ENCODE measurements around the gene LRP5. TPM values are rescaled to one million over a fixed set of nuclear protein-coding genes. Genes with fewer than 3 reads are reported as not detected.
"Not testable (repeated sequence)": the region's sequence is repeated elsewhere in the genome, so short reads cannot be mapped to it uniquely, and the experiment has no call there.

Gene LRP5
- total RNA-seq, 4 donors from 2014 or later = 32.6 to 68.9 (median 42.5) TPM

GRCh38 chr11:68396516-68396915, 84.1 kb downstream of the LRP5 start:
- Histone ChIP-seq H3K4me3 (no peak overlapping the region), H3K27ac (peak overlapping the region in 3 of 4 donors; percentile 69 to 92 (median 91)), H3K4me1 (peaks cover 0 to 55% (median 17%) of the 10 kb centered on the region in 3 donors), H3K9me3 (no peaks in the 10 kb centered on the region), H3K36me3 (peaks cover 0 to 38% of the 10 kb centered on the region in 2 donors), H3K27me3 (no peaks in the 10 kb centered on the region)
- no peak for TF ChIP-seq POLR2AphosphoS5 (IDR thresholded peaks at IDR 0.05)
- 70 to 83% methylated on average over 2 to 5 of the region's 12 CpGs for WGBS, 2 donors (ENCODE audit: low coverage in 1 of 2)
- ATAC-seq = no peak

- 81% methylated on average over 4 of the region's 14 CpGs; no CpG with 5 or more reads in 1 of the 2 donors for WGBS, 2 donors (ENCODE audit: low coverage in 1 of 2)
- H3K9me3 ChIP-seq = no peaks in the 10 kb centered on the region
- ATAC-seq = no peak
- TF ChIP-seq CTCF (IDR thresholded peaks at IDR 0.05) (no peak), POLR2A (IDR thresholded peaks at IDR 0.05) (no peak), POLR2AphosphoS5 (IDR thresholded peaks at IDR 0.05) (no peak), EP300 (IDR thresholded peaks at IDR 0.05) (no peak)
- no peak overlapping the region for H3K4me3 ChIP-seq
- peak overlapping the region in 3 of 4 donors; percentile 69 to 92 (median 91) for H3K27ac ChIP-seq
- H3K36me3 ChIP-seq = peaks cover 0 to 35% of the 10 kb centered on the region in 2 donors
- H3K27me3 ChIP-seq = no peaks in the 10 kb centered on the region
- peaks cover 0 to 61% (median 17%) of the 10 kb centered on the region in 3 donors for H3K4me1 ChIP-seq
Measured at GRCh38 chr11:68397256-68397655, 84.9 kb downstream of the LRP5 start.

GRCh38 chr11:68398995-68399851, 86.8 kb downstream of the LRP5 start:
- TF ChIP-seq POLR2AphosphoS5 (IDR thresholded peaks at IDR 0.05) = peak; percentile 89
- TF ChIP-seq EP300 (IDR thresholded peaks at IDR 0.05) = no peak
- ATAC-seq = peak; percentile 87
- 30 to 38% methylated on average over 8 to 11 of the region's 17 CpGs for WGBS, 2 donors (ENCODE audit: low coverage in 1 of 2)
- Histone ChIP-seq H3K36me3 (peaks cover 0 to 35% of the 10 kb centered on the region in 2 donors), H3K27me3 (no peaks in the 10 kb centered on the region), H3K4me3 (no peak overlapping the region), H3K4me1 (peaks cover 0 to 64% (median 17%) of the 10 kb centered on the region in 3 donors), H3K9me3 (no peaks in the 10 kb centered on the region), H3K27ac (peak overlapping the region; percentile 73 to 92 (median 88))

- Histone ChIP-seq H3K27me3 (no peaks in the 10 kb centered on the region), H3K4me1 (peaks cover 0 to 65% (median 17%) of the 10 kb centered on the region in 3 donors), H3K27ac (peak overlapping the region; percentile 44 to 92 (median 88)), H3K9me3 (no peaks in the 10 kb centered on the region), H3K36me3 (peaks cover 0 to 36% of the 10 kb centered on the region in 2 donors), H3K4me3 (no peak overlapping the region)
- peak; percentile 39 for ATAC-seq
- TF ChIP-seq EP300 (IDR thresholded peaks at IDR 0.05) = no peak
- no peak for TF ChIP-seq CTCF (IDR thresholded peaks at IDR 0.05)
- no peak for TF ChIP-seq POLR2A (IDR thresholded peaks at IDR 0.05)
- TF ChIP-seq POLR2AphosphoS5 (IDR thresholded peaks at IDR 0.05) = no peak
- 37% methylated on average over 2 of the region's 13 CpGs; no CpG with 5 or more reads in 1 of the 2 donors for WGBS, 2 donors (ENCODE audit: low coverage in 1 of 2)
Measured at GRCh38 chr11:68399916-68400315, 87.5 kb downstream of the LRP5 start.

- H3K9me3 ChIP-seq, H3K27me3 ChIP-seq, ATAC-seq, H3K4me3 ChIP-seq: not testable (repeated sequence)
- WGBS, 2 donors (ENCODE audit: low coverage in 1 of 2) = 90 to 100% methylated on average over 5 to 7 of the region's 7 CpGs
- Histone ChIP-seq H3K36me3 (peaks cover 0 to 36% of the 10 kb centered on the region in 2 donors), H3K27ac (peak overlapping the region; percentile 44 to 92 (median 78)), H3K4me1 (peaks cover 0 to 71% (median 17%) of the 10 kb centered on the region in 3 donors)
Measured at GRCh38 chr11:68400584-68400983, 88.2 kb downstream of the LRP5 start.

GRCh38 chr11:68401856-68402255, 89.5 kb downstream of the LRP5 start:
- ATAC-seq = no peak
- no peaks in the 10 kb centered on the region for H3K27me3 ChIP-seq
- no peak overlapping the region for H3K4me3 ChIP-seq
- 65 to 70% methylated on average over 4 to 5 of the region's 7 CpGs for WGBS, 2 donors (ENCODE audit: low coverage in 1 of 2)
- TF ChIP-seq EP300 (IDR thresholded peaks at IDR 0.05) = no peak
- no peak for TF ChIP-seq CTCF (IDR thresholded peaks at IDR 0.05)
- TF ChIP-seq POLR2A (IDR thresholded peaks at IDR 0.05) = no peak
- peak overlapping the region in 3 of 4 donors; percentile 66 to 92 (median 91) for H3K27ac ChIP-seq
- peaks cover 0 to 76% (median 17%) of the 10 kb centered on the region in 3 donors for H3K4me1 ChIP-seq
- H3K9me3 ChIP-seq = no peaks in the 10 kb centered on the region
- peaks cover 0 to 40% of the 10 kb centered on the region in 2 donors for H3K36me3 ChIP-seq

Data from gastroesophageal sphincter (tissue), 4 donors.